GM23338 (cell line): ENCODE measurements around the gene SMTNL1. TPM values are rescaled to one million over a fixed set of nuclear protein-coding genes. Genes with fewer than 3 reads are reported as not detected.

ENCODE experiments used
- CREB1 ChIP-seq: fragments of 250-450 bp; sonication (Bioruptor Pico); IDR thresholded peaks from 2 replicates; pipeline ENCODE4 v1.5.0; 2020; ENCODE audit warnings: low read depth, mild to moderate bottlenecking, moderate library complexity
- ETS1 ChIP-seq: IDR thresholded peaks from 2 replicates; pipeline ENCODE4 v1.6.1; 2016; ENCODE audit warnings: antibody characterized with exemption
- EZH2 ChIP-seq: fragments of 200-600 bp; sonication (generic); IDR thresholded peaks from one replicate; pipeline ENCODE4 v1.8.0; 2017; ENCODE audit warnings: antibody characterized with exemption, mild to moderate bottlenecking, low read depth; ENCODE audit not compliant: unreplicated experiment
- EZH2phosphoT487 ChIP-seq: fragments of 200-600 bp; sonication (generic); IDR thresholded peaks from one replicate; pipeline ENCODE4 v1.8.1; 2018; ENCODE audit warnings: antibody characterized with exemption; ENCODE audit not compliant: unreplicated experiment
- JUNB ChIP-seq: IDR thresholded peaks from one replicate; pipeline ENCODE4 v1.6.1; 2016; ENCODE audit warnings: antibody characterized with exemption; ENCODE audit not compliant: unreplicated experiment
- NANOG ChIP-seq: IDR thresholded peaks from 2 replicates; pipeline ENCODE4 v1.6.1; 2016; ENCODE audit warnings: antibody characterized with exemption, borderline replicate concordance
- POLR2AphosphoS5 ChIP-seq: IDR thresholded peaks from 2 replicates; pipeline ENCODE4 v1.6.1; 2016; ENCODE audit warnings: antibody characterized with exemption, low read depth
- REST ChIP-seq: IDR thresholded peaks from one replicate; pipeline ENCODE4 v1.6.1; 2018; ENCODE audit warnings: antibody characterized with exemption; ENCODE audit not compliant: unreplicated experiment
- STAT1 ChIP-seq: IDR thresholded peaks from one replicate; pipeline ENCODE4 v1.6.1; 2016; ENCODE audit warnings: antibody characterized with exemption; ENCODE audit not compliant: unreplicated experiment
- ZNF114 ChIP-seq: fragments of 250-450 bp; sonication (Bioruptor Pico); IDR thresholded peaks from 2 replicates; pipeline ENCODE4 v1.5.0; 2020; ENCODE audit warnings: mild to moderate bottlenecking, moderate library complexity
- ZNF331 ChIP-seq: fragments of 250-450 bp; sonication (Bioruptor Pico); IDR thresholded peaks from 2 replicates; pipeline ENCODE4 v1.5.0; 2020; ENCODE audit warnings: low read depth, mild to moderate bottlenecking, moderate library complexity
- ZNF462 ChIP-seq: fragments of 250-450 bp; sonication (Bioruptor Pico); IDR thresholded peaks from 2 replicates; pipeline ENCODE4 v1.5.0; 2020; ENCODE audit warnings: mild to moderate bottlenecking, moderate library complexity
- polyA plus RNA-seq: library from polyadenylated mRNA; unstranded; fragments of >200 nt; fragmentation: Nextera tagmentation; extraction: Ambion mirVana; gene quantifications from 2 replicates; pipeline ENCODE4 v1.2.1, GENCODE V29; 2016
- total RNA-seq: library from RNA; depleted of rRNA; stranded (reverse); fragments of >200 nt; shearing (Covaris generic); gene quantifications from 2 replicates; pipeline ENCODE4 v1.2.3, GENCODE V29; 2014

SMTNL1 gene
- total and polyA plus RNA-seq, 2 experiments from 2014 or later, result 0.31 to 0.70 TPM

- TF ChIP-seq ZNF462 (CRISPR knock-in tag) (no peak), CREB1 (CRISPR knock-in tag) (no peak), JUNB (no peak), EZH2phosphoT487 (no peak), STAT1 (no peak), EZH2 (no peak), REST (no peak), NANOG (no peak), ETS1 (no peak), ZNF331 (CRISPR knock-in tag) (no peak), ZNF114 (CRISPR knock-in tag) (no peak), POLR2AphosphoS5 (no peak)
These were observed 34.2 kb downstream of the SMTNL1 start (continued) for GRCh38 chr11:57571606-57572005.
